GM21423 (cell line): ENCODE measurements around the gene VEGFA.

Experiments
- ATAC-seq: cut with Tn5 transposase; IDR thresholded peaks from one replicate; pipeline ENCODE4 v1.9.1; 2021; ENCODE audit warnings: mild to moderate bottlenecking, moderate library complexity; ENCODE audit not compliant: unreplicated experiment

VEGFA gene

GRCh38 chr6:43738877-43739641 is 31.0 kb upstream of the VEGFA start:
- ATAC-seq: no peak

- ATAC-seq: no peak
Measured at GRCh38 chr6:43739642-43740091, 30.3 kb upstream of the VEGFA start.

GRCh38 chr6:43740321-43740960 is 29.6 kb upstream of the VEGFA start:
- ATAC-seq: no peak

GRCh38 chr6:43740961-43741764 is 28.8 kb upstream of the VEGFA start:
- ATAC-seq: no peak

- ATAC-seq: no peak
Measured at GRCh38 chr6:43741829-43742228, 28.2 kb upstream of the VEGFA start.

- ATAC-seq: no peak
Measured at GRCh38 chr6:43742285-43742684, 27.7 kb upstream of the VEGFA start.

- ATAC-seq: no peak
Measured at GRCh38 chr6:43742931-43743632, 26.9 kb upstream of the VEGFA start.

GRCh38 chr6:43743682-43744381 is 26.2 kb upstream of the VEGFA start:
- ATAC-seq: no peak

GRCh38 chr6:43744491-43744890 is 25.5 kb upstream of the VEGFA start:
- no peak for ATAC-seq

- ATAC-seq: no peak
Measured at GRCh38 chr6:43744931-43745727, 24.9 kb upstream of the VEGFA start.

- no peak for ATAC-seq
Measured at GRCh38 chr6:43746071-43746470, 23.9 kb upstream of the VEGFA start.

GRCh38 chr6:43746613-43747102 is 23.4 kb upstream of the VEGFA start:
- no peak for ATAC-seq

- no peak for ATAC-seq
Measured at GRCh38 chr6:43747784-43748183, 22.2 kb upstream of the VEGFA start.

- no peak for ATAC-seq
Measured at GRCh38 chr6:43748765-43749164, 21.2 kb upstream of the VEGFA start.

GRCh38 chr6:43749461-43749860 is 20.6 kb upstream of the VEGFA start:
- ATAC-seq: no peak

GRCh38 chr6:43750622-43751021 is 19.4 kb upstream of the VEGFA start:
- no peak for ATAC-seq

GRCh38 chr6:43753570-43754183 is 16.3 kb upstream of the VEGFA start:
- ATAC-seq: no peak

GRCh38 chr6:43757966-43758616 is 11.9 kb upstream of the VEGFA start:
- ATAC-seq: no peak
